NB4 (cell line): ENCODE measurements around the gene ATP5F1E.

Experiments
- DNase-seq: peaks from one replicate; pipeline ENCODE4 v3.0.0; 2010; ENCODE audit warnings: low read depth
- H3K4me3 ChIP-seq: one replicate; pipeline ENCODE4 v1.5.1; 2011; ENCODE audit warnings: mild to moderate bottlenecking, low read depth, low read length, moderate library complexity
- MAX ChIP-seq: IDR thresholded peaks from 2 replicates; pipeline ENCODE4 v1.6.1; 2011; ENCODE audit warnings: low read depth, low read length
- MYC ChIP-seq: IDR thresholded peaks from 2 replicates; pipeline ENCODE4 v1.6.1; 2011; ENCODE audit warnings: low read depth, low read length
- POLR2A ChIP-seq: IDR thresholded peaks from 2 replicates; pipeline ENCODE4 v1.6.1; 2011; ENCODE audit warnings: mild to moderate bottlenecking; ENCODE audit not compliant: insufficient read length; ENCODE audit errors: extremely low read depth
- TF ChIP-seq, protein P1 (sequence below): IDR thresholded peaks from one replicate; pipeline ENCODE4 v1.5.1; 2012; ENCODE audit warnings: low read depth, low read length

The ATP5F1E gene

DNA sequence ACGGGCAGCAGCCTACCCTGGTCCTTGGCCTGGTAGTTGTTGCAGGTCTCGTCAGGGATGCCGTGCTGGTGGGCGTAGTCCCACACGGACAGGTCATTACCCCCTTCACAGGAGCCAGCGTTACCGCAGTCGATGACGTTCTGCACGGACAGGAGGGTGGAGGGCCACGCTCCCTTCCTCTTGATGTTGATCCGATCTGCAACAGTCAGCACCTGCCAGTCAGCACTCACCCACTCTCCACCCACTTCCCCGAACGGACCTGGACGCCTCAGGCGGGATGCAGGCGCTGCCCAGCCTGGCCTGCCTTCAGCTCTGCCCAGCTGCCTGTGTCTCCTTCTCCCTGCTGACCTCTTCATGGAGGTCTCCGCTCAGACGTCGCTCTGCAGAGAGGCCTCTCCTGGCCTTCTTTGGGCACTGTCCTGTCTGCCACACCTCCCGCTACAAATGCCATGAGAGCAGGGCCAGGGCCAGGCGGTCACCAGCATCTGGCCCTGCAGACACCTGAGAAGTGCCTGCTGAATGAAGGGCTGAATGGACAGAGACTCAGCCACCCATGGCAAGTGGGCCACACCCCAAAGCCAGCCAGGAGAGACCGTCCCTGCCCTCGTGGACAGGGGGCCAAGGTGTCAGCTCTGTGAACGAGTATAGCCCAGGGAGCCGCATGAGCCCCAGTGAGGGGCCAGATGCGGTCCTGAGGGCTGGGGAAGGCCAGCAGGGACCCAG is 30.5 kb downstream of the ATP5F1E start:
- TF ChIP-seq MAX (no peak), MYC (no peak), POLR2A (no peak)
- TF ChIP-seq, protein P1, sequence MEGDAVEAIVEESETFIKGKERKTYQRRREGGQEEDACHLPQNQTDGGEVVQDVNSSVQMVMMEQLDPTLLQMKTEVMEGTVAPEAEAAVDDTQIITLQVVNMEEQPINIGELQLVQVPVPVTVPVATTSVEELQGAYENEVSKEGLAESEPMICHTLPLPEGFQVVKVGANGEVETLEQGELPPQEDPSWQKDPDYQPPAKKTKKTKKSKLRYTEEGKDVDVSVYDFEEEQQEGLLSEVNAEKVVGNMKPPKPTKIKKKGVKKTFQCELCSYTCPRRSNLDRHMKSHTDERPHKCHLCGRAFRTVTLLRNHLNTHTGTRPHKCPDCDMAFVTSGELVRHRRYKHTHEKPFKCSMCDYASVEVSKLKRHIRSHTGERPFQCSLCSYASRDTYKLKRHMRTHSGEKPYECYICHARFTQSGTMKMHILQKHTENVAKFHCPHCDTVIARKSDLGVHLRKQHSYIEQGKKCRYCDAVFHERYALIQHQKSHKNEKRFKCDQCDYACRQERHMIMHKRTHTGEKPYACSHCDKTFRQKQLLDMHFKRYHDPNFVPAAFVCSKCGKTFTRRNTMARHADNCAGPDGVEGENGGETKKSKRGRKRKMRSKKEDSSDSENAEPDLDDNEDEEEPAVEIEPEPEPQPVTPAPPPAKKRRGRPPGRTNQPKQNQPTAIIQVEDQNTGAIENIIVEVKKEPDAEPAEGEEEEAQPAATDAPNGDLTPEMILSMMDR = no peak
- no peak overlapping the region for H3K4me3 ChIP-seq
- DNase-seq = no peak

DNA sequence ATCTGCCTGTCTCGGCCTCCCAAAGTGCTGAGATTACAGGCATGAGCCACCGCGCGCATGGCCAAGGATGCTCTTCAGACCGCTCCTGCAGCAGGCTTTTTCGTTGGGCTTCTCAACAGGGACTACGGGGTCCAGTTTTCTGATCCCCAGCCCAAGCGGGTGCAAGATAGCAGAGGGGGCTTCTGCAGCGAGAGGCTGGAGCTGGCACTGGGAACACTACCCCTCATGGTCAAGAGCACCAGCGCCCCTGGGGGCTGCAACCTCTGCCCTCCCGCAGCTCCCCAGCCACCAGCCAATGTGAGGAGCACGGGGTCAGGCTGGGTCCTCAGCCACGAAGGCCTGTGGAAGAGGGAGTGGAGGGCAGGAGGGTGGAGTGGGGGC is 31.1 kb downstream of the ATP5F1E start:
- H3K4me3 ChIP-seq = no peak overlapping the region
- no peak for DNase-seq
- TF ChIP-seq, protein P1 = no peak
- TF ChIP-seq MYC (no peak), MAX (no peak), POLR2A (no peak)

DNA sequence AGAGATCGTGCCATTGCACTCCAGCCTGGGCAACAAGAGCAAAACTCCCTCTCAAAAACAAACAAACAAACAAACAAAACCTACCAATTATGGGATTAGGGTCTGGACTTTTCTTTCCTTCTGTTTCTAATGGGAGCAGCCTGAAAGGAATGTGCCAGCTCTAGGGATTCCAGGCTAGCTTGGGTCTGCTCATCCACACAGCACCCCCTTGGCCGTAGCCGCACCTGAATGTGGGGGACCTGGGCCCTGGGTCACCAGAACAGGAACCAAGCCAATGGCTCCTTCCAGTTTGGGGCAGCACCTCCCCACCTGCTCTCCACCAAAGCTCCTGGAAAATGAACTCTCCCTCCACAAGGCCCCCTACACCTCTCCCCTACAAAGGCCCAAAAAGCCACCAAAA is 31.8 kb downstream of the ATP5F1E start:
- H3K4me3 ChIP-seq = no peak overlapping the region
- DNase-seq = no peak
- TF ChIP-seq POLR2A (no peak), MYC (no peak), MAX (no peak)
- TF ChIP-seq, protein P1 = no peak

DNA sequence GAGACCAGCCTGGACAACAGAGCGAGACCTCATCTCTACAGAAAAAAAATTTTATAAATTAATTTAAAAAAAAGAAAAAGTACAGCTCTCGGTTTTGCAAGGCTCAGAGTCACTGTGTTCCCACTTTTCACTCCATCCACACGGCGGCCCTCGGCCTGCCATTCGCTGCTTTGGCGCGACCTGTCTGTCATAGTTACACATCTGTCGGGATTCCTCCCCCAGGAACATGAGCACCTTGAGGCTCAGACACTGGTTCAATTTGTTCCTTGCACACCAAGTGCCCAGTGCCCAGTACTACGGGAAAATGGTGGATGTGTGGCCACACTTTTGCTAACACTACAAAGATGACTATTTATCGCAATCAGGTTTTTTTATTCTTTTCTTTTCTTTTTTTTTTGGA is 33.5 kb downstream of the ATP5F1E start:
- no peak for DNase-seq
- TF ChIP-seq MYC (no peak), MAX (no peak), POLR2A (no peak)
- TF ChIP-seq, protein P1 = no peak

GRCh38 chr20:58997141-58997770 is 34.9 kb downstream of the ATP5F1E start:
- no peak for DNase-seq
- no peak overlapping the region for H3K4me3 ChIP-seq
- TF ChIP-seq POLR2A = no peak
- no peak for TF ChIP-seq MYC
- TF ChIP-seq MAX = no peak
- TF ChIP-seq, protein P1 = no peak

More for the DNA sequence above, 33.5 kb downstream of the ATP5F1E start:
- no peak overlapping the region for H3K4me3 ChIP-seq

DNA sequence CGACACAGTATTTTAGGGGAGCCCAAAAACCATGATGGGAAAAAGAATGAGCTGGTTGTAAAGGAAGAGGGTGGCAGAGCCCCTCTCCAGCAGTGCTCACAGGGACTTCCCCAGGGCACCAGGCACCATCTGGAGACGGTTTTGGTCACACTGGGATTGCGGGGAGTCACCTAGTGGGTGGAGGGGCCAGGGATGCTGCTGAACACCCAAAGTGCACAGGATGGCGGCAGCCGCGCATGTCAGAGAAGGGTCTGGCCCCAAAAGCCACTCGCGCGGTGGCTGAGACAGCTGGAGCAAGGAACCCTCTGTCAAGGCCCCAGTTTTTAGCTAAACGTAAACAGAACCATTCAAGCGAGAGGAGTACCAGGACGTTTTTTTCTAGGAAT is 35.9 kb downstream of the ATP5F1E start:
- H3K4me3 ChIP-seq = no peak overlapping the region
- no peak for DNase-seq
- TF ChIP-seq POLR2A = no peak
